GM18526 (cell line): Measurements from ENCODE around the gene TCN2.

ENCODE experiments used
- POLR2A ChIP-seq: IDR thresholded peaks from 3 replicates; pipeline ENCODE4 v1.6.1; 2011; ENCODE audit not compliant: insufficient read length; ENCODE audit errors: extremely low read depth

The TCN2 gene

DNA sequence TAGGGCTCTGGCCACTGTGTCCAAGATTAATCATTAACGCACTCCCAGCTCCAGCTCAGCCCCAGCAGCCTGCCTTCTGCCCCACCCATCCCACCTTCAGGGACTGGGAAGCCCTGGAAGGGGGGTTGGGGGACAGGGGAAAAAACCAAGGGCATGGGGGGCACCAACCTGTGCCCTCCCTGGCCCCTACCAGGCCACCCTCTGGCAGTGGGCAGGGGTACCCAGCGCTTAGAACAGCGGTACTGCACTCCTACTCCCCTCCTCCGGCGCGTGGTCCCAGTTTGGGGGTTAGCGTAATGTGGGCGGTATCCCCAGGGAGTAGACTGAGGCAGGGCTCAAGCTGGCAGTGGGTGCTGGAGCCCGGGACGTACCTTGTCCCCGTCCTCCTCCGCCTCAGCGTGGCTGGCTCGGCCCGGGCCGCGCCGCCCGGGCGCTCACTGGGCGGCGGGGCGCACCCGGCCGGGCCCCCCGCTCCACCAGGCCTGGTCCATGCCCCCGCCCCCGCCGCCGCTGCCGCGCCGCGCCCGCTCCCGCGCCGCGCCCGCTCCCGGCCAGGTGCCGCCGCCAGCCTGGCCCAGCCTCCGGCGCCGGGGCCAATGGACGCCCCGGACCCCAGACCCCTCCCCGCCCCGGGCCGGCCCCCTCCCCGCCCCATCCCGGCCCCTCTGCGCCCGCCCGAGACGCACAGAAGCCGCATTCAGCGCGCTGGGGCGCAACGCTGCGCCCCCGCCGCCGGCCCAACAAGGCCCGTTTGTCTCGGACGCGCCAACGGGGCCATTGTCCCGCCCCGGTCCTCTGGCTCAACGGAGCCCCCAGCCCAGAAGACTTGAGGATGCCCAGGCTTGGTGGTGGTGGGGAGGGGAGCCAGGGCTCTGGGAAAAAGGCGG lies 32.6 kb upstream of the TCN2 start, which contains the start of gene GAL3ST1:
TSS of gene GAL3ST1 (minus strand) at position 571 of the 887 bp plus-strand sequence. CDS start 17,273 bp downstream, outside the sequence.
- no peak for TF ChIP-seq POLR2A

DNA sequence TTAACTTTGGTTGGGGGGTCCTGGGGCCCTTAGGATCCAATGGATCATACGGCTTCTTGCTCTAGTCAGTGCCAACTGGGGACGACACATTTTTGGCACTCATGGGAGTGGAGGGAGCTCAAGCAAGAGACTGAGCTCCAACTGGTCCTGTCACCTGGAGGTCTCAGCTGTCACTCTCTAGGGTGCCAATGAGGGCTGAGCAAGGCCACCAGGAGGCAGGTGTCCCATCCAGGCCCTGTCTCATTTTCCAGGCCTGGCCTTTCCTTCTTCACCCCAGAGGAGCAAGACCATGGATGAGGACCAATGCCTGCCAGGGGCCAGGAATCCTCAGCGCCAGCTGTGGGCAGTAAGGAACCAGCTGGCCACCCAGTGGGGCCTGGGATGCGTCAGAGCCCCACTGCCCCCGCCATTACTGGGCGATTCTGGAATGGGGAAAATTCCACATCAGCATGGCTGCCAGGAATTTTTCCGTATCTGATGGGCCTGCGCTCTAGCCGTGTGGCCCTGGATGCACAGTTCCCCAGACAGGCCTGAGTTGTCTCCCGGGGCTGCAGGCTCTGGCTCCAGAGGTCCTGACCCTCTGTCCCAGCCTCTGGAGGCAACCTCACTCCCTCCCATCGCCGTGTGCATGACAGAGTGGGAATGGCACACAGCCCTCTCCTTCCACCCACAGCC lies 31.8 kb upstream of the TCN2 start:
- no peak for TF ChIP-seq POLR2A

DNA sequence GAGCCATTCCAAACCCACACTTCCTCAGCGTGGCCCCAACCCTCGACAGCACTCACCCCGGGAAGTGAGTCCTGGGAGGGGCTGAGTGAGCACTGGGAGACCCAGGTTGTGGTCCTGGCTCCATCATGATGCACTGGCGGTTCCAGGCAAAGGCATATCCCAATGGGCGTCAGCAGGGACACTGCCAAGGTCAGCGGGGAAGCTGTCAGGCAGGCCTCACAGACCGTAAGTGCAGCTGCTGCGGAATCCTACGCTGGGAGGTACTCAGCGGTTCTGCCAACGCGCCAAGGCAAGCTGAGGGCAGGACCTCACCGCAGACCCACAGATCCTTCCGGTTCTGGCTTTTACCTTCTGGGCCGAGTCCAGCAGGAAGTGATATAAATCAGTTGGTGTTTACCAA lies 31.1 kb upstream of the TCN2 start:
- TF ChIP-seq POLR2A = no peak

DNA sequence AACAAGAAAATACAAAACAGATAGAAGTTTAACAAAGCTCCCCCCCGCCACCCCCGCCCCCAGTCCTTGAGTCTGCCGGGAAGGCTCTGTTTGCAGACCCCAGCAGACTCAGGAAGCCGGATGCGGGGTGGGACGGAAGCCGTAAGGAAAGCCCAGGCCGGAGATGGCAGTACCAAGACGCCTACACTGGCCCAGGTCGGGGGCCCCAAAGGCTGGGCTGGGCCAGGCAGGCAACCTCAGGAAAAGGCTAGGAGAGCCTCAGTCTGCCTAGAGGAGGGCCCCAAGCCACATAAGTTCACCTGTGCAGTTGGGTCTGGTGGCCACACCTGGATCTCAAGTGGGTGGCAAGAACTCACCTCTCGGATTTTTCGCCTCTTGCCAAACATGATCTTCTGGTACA lies 28.5 kb upstream of the TCN2 start:
- TF ChIP-seq POLR2A = no peak

DNA sequence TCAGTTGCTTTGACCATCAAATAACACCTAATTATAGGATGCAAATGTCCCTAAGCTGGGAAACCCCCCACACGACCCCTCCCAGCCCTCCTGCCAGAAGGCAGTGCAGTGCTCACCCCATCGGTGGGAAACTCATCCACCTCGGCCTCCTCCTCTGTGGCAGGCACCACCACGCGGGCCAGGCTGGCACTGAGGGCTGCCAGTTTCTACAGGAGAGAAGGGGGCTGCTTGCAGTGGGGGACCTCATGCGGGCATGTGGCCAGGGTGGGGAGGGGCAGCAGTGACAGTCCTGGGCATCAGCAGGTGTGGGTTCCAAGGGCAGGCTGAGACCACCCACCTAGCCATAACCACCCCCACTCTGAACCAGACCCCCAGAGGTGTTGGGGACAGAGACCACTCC lies 26.1 kb upstream of the TCN2 start:
- TF ChIP-seq POLR2A = no peak

DNA sequence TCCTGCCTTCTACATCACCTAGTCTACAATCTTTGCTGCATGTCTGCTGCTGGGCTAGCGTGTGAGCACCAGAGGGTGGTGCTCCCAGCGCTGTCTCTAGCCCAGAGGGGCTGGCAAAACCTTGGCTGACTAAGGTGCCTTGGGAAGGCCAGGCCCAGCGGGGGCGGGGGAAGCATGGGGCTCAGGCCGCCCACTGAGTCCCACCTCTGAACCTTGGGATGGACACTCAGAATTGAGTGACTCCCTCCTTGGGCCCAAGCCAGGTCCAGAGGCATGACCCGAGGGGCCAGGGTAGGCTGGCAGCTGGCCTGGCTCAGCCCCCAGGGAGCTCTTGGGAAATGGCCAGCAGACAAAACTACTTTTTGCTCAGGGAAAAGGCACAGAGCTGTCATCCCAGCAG lies 24.9 kb upstream of the TCN2 start:
- TF ChIP-seq POLR2A = no peak

DNA sequence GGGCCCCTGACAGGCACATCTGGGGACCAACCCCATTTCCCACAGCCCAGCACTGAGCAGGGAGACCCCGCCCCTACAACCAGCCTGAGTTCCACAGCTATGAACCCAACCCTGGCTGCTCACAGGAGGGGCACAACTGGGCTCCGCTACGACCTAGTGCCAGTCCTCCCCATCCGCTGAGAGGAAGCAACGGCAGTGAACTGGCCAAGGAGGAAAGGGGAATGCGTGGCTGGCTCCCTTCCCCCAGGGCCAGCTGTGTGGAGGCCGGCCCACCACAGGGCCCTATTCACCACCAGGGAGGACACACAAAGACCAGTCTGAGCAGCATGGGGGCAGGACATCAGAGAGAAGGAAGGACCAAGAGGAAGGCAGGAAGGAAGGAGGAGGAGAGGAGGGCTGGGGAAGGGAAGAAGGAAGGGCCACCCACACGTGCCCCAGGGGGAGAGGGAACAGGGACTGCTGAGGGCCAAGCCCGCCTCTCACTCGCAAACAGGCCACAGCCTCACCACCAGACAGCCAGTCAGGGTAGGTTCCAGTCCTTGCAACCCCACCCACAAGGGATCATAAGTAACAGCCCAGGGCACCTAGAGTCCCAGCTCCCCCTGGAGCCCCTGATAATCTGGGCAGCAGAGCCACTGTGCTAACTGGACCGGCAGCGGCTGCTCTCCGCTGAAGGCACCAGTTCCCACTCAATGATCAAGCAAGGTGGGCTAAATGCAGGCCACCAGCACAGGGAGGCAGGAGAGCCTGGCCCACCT lies 24.0 kb upstream of the TCN2 start:
- no peak for TF ChIP-seq POLR2A

DNA sequence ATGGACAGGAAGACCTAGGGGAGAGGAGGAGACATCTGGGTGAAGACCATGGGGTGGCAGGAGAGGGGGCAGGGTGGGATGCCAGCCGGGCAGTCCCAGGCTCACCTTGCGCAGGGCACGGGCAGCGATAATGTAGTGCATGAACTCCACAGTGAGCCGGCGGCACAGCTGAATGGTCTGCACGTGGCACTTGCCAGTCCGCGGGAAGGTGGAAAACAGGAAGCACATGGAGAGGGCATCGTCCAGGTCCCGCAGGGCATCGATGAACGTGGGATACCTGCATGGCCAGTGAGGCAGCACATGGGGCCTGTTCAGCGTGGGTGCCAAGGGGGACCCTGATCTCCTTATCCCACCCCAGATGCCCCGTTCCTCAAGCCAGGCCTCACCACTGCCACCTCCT lies 22.5 kb upstream of the TCN2 start:
- TF ChIP-seq POLR2A = no peak

DNA sequence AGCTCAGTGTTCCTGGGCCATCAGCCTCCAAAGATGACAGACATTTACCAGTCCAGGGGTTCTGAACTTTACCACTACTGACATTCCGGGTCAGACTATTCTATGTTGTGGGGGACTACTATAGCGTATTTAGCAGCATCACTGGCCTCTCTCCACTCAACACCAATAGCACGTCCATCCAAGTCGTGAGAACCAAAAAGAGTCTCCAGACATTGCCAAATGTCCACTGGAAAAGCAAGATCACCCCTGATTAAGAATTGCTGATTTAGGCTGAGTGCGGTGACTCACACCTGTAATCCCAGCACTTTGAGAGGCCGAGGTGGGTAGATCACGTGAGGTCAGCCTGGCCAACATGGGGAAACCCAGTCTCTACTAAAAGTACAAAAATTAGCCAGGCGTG lies 20.6 kb upstream of the TCN2 start:
- no peak for TF ChIP-seq POLR2A

DNA sequence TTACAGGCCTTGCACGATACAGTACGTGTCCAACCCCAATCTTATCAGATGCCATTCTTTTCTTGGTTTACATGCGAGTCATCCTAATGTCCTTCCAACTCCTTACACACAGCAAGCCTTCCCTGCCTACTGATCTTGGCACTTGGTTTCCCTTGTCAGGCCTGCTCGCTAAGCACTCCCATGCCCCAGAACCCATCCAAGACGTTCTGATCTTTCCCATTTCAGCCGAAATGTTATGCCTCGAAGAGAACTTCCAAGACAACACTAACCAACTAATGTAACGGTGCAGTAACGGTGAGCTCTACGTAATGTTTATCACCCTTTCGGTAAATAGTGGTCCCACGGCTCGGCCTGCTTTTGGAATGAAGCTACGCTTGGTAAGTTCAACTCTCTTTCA lies 15.8 kb upstream of the TCN2 start:
- no peak for TF ChIP-seq POLR2A

DNA sequence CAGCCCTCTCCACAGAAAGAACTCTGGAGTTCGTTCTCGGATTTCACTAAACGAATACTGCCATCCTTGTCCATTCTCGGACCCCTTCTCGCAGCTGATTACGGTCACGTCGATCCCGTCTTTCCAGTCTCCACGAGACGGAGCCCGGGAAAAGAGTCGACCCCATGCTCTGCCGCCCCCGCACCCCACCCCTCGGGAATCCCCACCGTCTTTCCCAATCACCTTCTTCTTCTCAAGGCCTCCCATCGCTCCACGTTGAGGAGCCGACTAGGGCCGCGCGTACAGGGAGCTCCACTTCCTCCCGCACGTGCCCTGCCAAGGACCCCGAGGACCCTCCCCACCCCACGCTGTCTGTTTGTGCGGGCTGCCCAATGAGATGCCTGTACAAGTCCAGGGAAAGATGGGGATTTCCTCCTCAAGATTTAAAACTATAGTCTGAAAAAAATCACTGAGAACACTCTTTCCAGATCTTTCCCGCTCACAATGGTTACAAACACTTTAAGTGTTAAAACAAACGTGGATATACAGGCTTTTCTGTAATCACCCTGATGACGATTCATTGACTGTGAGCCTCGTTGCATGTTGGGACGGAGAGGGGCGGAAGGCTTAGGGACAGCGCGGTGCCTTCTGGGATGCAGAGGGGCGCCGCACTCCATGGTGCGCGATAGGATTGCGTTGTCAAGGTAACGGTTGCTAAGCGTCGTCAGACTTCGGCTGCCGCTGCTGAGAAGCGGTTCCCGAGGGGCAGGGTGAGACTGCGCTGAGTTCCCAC lies 15.2 kb upstream of the TCN2 start, which contains the start of gene PES1:
TSS of gene PES1 (minus strand) at position 323 of the 772 bp plus-strand sequence. CDS start at position 246, 77 bp downstream.
- TF ChIP-seq POLR2A = peak; percentile 54

DNA sequence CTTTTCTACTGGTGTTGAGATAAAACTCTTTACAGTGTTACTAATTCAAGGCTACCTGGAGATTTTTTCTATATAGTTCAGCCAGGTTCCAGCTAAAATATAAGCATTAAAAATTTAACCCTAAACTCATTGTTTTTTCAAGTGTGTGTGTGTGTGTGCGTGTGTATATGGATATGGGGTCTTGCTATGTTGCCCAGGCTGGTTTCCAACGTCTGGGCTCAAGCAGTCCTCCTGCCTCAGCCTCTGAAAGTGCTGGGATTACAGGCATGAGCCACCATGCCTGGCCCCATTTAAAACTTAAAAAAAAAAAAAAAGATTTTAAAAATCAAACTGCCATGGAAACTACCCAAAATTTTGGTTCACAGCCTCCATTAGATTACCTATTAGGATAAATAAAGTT lies 10.8 kb upstream of the TCN2 start:
- no peak for TF ChIP-seq POLR2A

DNA sequence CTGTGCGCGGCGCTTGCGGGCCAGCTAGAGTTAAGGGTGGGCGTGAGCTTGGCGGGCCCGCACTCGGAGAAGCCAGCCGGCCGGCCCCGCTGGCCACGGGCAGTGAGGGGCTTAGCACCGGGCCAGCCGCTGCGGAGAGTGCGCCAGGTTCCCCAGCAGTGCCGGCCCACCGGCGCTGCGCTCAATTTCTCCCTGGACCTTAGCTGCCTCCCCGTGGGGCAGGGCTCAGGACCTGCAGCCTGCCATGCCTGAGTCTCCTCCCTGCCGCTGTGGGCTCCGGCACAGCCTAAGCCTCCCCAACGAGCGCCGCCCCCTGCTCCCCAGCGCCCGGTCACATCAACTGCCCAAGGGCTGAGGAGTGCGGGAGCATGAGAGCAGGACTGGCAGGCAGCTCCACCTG lies 10.1 kb upstream of the TCN2 start:
- TF ChIP-seq POLR2A = no peak

DNA sequence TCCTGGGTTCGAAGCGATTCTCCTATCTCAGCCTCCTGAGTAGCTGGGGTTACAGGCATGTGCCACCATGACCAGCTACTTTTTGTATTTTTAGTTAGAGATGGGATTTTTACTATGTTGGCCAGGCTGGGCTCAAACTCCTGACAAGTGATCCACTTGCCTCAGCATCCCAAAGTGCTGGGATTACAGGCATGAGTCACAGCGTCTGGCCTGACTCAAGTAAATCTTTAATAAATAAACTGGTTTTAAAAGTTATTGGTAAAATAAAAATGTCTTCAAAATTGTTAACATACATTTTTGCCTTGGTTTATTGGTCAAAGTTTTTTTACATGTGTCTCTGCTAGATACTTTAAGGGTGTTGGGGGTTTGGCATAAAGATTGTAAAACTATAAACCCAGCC lies 8.0 kb upstream of the TCN2 start:
- no peak for TF ChIP-seq POLR2A

DNA sequence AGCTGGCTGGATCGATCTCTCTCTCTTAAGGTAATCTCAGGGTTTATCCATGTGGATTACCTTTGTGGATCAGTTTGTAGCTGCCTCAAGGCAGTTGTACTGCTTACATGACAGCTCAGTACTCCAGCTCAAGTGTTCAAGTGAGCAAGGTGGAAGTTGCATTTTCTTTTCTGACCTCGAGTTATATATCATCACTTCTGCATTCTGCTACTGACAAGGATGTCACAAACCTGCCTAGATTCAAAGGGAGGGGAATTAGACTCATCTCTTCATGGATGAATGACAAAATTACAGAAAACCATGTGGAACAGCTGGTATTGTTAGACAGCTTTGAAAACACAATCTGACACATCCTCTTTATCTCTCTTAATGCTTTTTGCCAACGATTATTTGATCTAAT lies 6.1 kb upstream of the TCN2 start:
- TF ChIP-seq POLR2A = no peak
